K562 (cell line): ENCODE measurements around the gene APOL4.
A peak's percentile ranks its signal among the peaks of the same experiment; 100 is the strongest.

ENCODE experiments used
- RNF2 ChIP-seq: sonication (generic); IDR thresholded peaks from 2 replicates; pipeline ENCODE4 v1.6.1; 2016
- ZBTB40 ChIP-seq, 2 experiments: fragments of 450-650 bp in 1 of 2; sonication (generic) in 1 of 2; formaldehyde crosslinking in 1 of 2; IDR thresholded peaks; 2 replicates each; pipeline versions ENCODE4 v1.7.1 to v1.9.0; 2016 to 2022; ENCODE audit warnings: inconsistent platforms in 1 of 2, mild to moderate bottlenecking in 1 of 2, missing genetic modification reagents in 1 of 2
- ZNF134 ChIP-seq: fragments of 250-450 bp; sonication (Bioruptor Pico); conservative IDR thresholded peaks from 2 replicates; pipeline ENCODE4 v1.4.0; 2020
- ZNF175 ChIP-seq: fragments of 200-800 bp; sonication (Bioruptor generic); IDR thresholded peaks from 2 replicates; pipeline ENCODE4 v1.6.1; 2016; ENCODE audit warnings: low read depth, mild to moderate bottlenecking, missing genetic modification characterization, missing compliant biosample characterization
- TF ChIP-seq, protein P1 (sequence below): fragments of 450-650 bp; formaldehyde crosslinking; IDR thresholded peaks from 2 replicates; pipeline ENCODE4 v1.4.0; 2022; ENCODE audit warnings: missing genetic modification characterization

GRCh38 chr22:36239401-36240171 is 38.0 kb upstream of the APOL4 start, which contains the start of gene APOL2:
- peak; percentile 83 for TF ChIP-seq ZBTB40 (IDR thresholded peaks at IDR 0.05)
- TF ChIP-seq ZBTB40 (CRISPR knock-in tag; IDR thresholded peaks at IDR 0.05) = no peak
- no peak for TF ChIP-seq ZNF175 (CRISPR knock-in tag)
- TF ChIP-seq RNF2 = no peak
- no peak for TF ChIP-seq ZNF134 (CRISPR knock-in tag)
- TF ChIP-seq, protein P1, sequence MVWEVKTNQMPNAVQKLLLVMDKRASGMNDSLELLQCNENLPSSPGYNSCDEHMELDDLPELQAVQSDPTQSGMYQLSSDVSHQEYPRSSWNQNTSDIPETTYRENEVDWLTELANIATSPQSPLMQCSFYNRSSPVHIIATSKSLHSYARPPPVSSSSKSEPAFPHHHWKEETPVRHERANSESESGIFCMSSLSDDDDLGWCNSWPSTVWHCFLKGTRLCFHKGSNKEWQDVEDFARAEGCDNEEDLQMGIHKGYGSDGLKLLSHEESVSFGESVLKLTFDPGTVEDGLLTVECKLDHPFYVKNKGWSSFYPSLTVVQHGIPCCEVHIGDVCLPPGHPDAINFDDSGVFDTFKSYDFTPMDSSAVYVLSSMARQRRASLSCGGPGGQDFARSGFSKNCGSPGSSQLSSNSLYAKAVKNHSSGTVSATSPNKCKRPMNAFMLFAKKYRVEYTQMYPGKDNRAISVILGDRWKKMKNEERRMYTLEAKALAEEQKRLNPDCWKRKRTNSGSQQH (CRISPR knock-in tag) = no peak
